ENCODE data around the gene PBX3. TPM values are rescaled to one million over a fixed set of nuclear protein-coding genes. Genes with fewer than 3 reads are reported as not detected.

Gene PBX3
- total RNA-seq, 1 donor = 62.4 TPM

DNA sequence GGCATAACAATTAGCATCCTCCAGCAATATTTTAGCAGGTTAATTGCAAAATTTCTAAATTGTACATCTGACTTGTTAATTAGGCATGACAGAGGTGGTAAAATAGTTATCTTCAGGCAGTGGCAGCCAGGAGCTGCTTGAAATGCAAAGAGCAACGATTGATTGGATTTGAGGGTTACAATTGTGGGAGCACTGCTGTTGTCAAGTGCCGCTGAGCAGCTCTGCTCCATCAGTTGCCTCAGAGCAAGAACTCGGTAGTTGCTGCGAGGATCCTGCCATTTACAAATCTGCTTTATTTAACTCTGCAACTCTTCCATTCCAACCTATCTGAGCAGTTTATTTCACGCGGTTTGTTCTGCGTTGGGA lies 12.6 kb downstream of the PBX3 start:
- DNase-seq (ENCODE audit: low read depth) = peak; percentile 38
- no peak for TF ChIP-seq CTCF (IDR thresholded peaks at IDR 0.05; ENCODE audit: insufficient read depth, low read length)
- peak overlapping the region; percentile 49 for H3K4me3 ChIP-seq (ENCODE audit: low read depth, low read length)

GRCh38 chr9:125760537-125760936 lies 13.4 kb downstream of the PBX3 start:
- no peak for DNase-seq (ENCODE audit: low read depth)
- no peak for TF ChIP-seq CTCF (IDR thresholded peaks at IDR 0.05; ENCODE audit: insufficient read depth, low read length)
- H3K4me3 ChIP-seq (ENCODE audit: low read depth, low read length) = no peak overlapping the region

DNA sequence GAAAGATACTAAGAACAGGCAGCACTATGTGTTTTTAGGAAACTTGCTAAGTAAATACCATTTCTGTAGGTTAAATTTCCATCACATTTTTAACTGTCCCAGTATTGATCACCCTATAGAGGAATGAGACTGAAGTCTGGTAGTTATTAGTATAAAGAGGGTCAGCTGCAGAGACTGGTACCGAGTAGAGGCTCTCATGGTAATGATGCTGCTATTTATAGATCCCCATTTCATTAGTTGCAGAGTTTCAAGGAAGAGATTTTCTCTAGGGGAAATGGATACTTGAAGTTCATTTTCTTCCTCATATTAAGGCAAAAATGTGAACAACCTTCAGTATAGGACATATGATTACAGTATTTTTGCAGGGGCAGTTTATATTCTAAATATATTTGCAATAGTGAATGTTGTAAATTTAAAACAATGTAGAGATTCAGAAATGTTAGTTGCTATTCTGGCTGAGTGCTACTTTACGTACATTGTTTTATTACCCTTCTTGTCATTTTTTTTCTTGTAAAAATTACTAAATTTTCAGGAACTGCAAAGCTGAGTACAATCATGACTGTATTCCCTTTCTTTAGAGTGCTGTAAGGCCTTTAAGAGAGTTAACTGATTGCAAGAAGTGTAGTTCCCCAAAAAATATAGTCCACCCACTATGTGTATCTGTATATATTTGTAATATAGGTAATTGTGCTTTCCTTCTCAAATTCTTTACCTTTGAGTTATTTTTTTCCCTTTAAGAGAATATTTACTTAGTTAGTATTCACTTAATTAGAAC lies 14.7 kb downstream of the PBX3 start:
- no peak for TF ChIP-seq CTCF (IDR thresholded peaks at IDR 0.05; ENCODE audit: insufficient read depth, low read length)
- DNase-seq (ENCODE audit: low read depth) = no peak
- H3K4me3 ChIP-seq (ENCODE audit: low read depth, low read length) = no peak overlapping the region

DNA sequence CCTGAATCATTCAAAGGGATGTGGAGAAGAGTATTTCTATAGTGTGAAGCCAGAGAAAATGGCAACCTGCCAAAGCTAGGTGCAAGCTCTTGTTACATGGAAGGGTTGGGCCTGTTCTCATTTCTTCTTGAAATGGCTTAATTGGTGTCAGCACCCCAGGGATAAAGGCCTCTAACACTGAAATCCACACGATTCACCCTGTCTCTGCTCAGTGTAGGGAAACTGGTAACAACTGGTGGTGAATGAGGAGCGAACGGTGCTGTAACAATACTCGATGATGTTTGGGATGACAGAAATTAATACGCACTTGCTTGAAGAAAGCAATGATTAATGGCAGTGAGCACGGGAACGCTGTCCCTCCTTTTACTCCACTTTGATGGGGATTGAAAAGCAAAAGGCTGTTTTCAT lies 16.2 kb downstream of the PBX3 start:
- H3K4me3 ChIP-seq (ENCODE audit: low read depth, low read length) = peak overlapping the region; percentile 13
- TF ChIP-seq CTCF (IDR thresholded peaks at IDR 0.05; ENCODE audit: insufficient read depth, low read length) = no peak
- peak; percentile 69 for DNase-seq (ENCODE audit: low read depth)

DNA sequence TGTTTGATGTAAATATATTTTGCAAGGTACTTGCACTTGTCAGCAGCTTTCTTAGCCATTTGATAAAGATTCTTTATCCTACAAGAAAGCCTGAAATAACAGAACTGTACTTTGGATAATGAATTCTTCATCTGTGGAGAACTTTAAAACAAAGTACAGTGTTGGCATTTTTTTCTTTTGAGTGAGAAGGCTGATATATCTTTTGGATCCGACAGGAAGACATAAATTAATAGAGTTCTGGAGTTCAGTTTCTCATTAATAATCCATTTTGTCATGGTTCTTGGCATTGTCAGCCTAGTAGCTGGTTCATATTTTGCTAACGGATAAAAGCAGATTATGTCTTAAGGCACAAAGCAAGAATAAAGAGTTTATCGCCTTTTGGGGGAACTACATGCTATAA lies 17.0 kb downstream of the PBX3 start:
- no peak overlapping the region for H3K4me3 ChIP-seq (ENCODE audit: low read depth, low read length)

DNA sequence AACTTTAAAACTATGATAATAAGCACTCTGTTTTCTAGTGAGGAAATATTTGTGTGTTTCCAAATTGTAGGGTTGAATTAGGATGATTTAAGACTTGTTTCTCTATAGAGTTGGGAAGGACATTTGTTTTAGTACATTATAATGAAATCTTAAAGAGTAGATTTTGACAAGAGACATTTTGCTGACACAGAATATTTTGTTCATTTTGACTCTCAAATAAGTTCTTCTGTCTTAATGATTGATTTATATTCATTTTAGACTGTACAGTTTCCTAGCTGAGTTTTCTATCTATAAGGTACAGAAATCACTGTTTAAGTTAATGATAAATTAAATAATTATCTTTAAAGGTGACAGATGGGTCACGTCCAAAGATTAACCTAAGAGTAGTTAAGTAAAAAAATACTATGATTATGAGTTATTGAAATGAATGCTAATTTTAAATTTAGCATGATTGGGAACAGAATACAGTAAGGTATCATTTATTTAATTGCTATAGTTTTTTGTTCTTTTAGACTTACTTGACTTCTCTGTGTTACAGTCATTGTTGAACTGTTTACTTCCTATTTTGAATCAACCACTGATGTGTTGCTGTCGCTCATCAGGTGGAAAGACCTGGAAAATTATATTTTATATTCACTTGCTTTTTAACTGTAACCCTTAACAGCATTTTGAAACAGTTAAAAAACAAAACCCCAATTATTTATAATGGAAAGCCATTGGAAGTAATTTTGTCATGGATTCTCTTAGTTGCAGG lies 19.5 kb downstream of the PBX3 start:
- TF ChIP-seq CTCF (IDR thresholded peaks at IDR 0.05; ENCODE audit: insufficient read depth, low read length) = no peak
- DNase-seq (ENCODE audit: low read depth) = no peak
- H3K4me3 ChIP-seq (ENCODE audit: low read depth, low read length) = no peak overlapping the region

More for the DNA sequence above, 17.0 kb downstream of the PBX3 start:
- no peak for DNase-seq (ENCODE audit: low read depth)
- TF ChIP-seq CTCF (IDR thresholded peaks at IDR 0.05; ENCODE audit: insufficient read depth, low read length) = no peak
